Fibroblast of pulmonary artery (primary cell): ENCODE data around the gene PTPN11.
"Not testable (repeated sequence)": the region's sequence is repeated elsewhere in the genome, so short reads cannot be mapped to it uniquely, and the experiment has no call there.

ENCODE experiments used
- DNase-seq: peaks from one replicate; pipeline ENCODE4 v3.0.0-alpha.2; 2010; ENCODE audit warnings: low read depth
- H3K4me3 ChIP-seq: replicated peaks from 2 replicates; pipeline ENCODE4 v1.5.1; 2011; ENCODE audit warnings: low read depth, mild to moderate bottlenecking, control low read depth, low read length, moderate library complexity
- CTCF ChIP-seq: IDR thresholded peaks from 2 replicates; pipeline ENCODE4 v1.5.1; 2011; ENCODE audit warnings: mild to moderate bottlenecking, control low read depth, low read length, inconsistent platforms; ENCODE audit errors: missing control alignments

PTPN11 gene

GRCh38 chr12:112514926-112515642, 96.3 kb downstream of the PTPN11 start:
- H3K4me3 ChIP-seq, result no peak overlapping the region
- TF ChIP-seq CTCF, result no peak
- DNase-seq, result peak; percentile 26

GRCh38 chr12:112515868-112516267, 97.1 kb downstream of the PTPN11 start:
- TF ChIP-seq CTCF, result no peak
- H3K4me3 ChIP-seq, result no peak overlapping the region
- no peak for DNase-seq

- DNase-seq, result no peak
- TF ChIP-seq CTCF, result no peak
- H3K4me3 ChIP-seq, result no peak overlapping the region
Observed at GRCh38 chr12:112517730-112518364, 99.1 kb downstream of the PTPN11 start.

GRCh38 chr12:112518365-112518735, 99.6 kb downstream of the PTPN11 start:
- DNase-seq, result no peak
- no peak overlapping the region for H3K4me3 ChIP-seq
- no peak for TF ChIP-seq CTCF

- H3K4me3 ChIP-seq, DNase-seq: not testable (repeated sequence)
Observed at GRCh38 chr12:112519841-112520340, 101.1 kb downstream of the PTPN11 start.

- no peak for DNase-seq
- TF ChIP-seq CTCF, result no peak
Observed at GRCh38 chr12:112523856-112524255, 105.1 kb downstream of the PTPN11 start.

GRCh38 chr12:112524269-112524668, 105.5 kb downstream of the PTPN11 start:
- no peak for TF ChIP-seq CTCF
- no peak for DNase-seq
- no peak overlapping the region for H3K4me3 ChIP-seq

More at GRCh38 chr12:112523856-112524255, 105.1 kb downstream of the PTPN11 start:
- H3K4me3 ChIP-seq, result no peak overlapping the region
